HepG2 (cell line): ENCODE results near the gene TENT4B. TPM values are rescaled to one million over a fixed set of nuclear protein-coding genes. Genes with fewer than 3 reads are reported as not detected.

Experiments
- AHR ChIP-seq: IDR thresholded peaks from 2 replicates; pipeline ENCODE4 v1.6.1; 2018; ENCODE audit warnings: missing genetic modification reagents, missing compliant biosample characterization
- ASH2L ChIP-seq: fragments of 300-600, 200-600 bp; sonication (generic); IDR thresholded peaks from 2 replicates; pipeline ENCODE4 v1.7.0; 2017; ENCODE audit warnings: low read depth, mild to moderate bottlenecking, moderate library complexity, mixed read lengths, low read length; ENCODE audit not compliant: insufficient read length
- ATF6 ChIP-seq: sonication (generic); formaldehyde crosslinking; conservative IDR thresholded peaks from 2 replicates; pipeline ENCODE4 v1.4.0; 2020; ENCODE audit warnings: missing genetic modification reagents
- FOXA1 ChIP-seq, 2 experiments: fragments of 450-650 bp in 1 of 2; sonication (generic) in 1 of 2; formaldehyde crosslinking in 1 of 2; IDR thresholded peaks; 2 replicates each; pipeline versions ENCODE4 v1.4.0 to v1.6.1; 2016 to 2020; ENCODE audit warnings: missing genetic modification reagents in 1 of 2
- HMGXB4 ChIP-seq, 2 experiments: sonication (generic) in 1 of 2; formaldehyde crosslinking in 1 of 2; IDR thresholded peaks; 2 replicates each; pipeline versions ENCODE4 v1.4.0 to v1.6.1; 2018 to 2020; ENCODE audit warnings: missing genetic modification reagents in 2 of 2, borderline replicate concordance in 1 of 2, low read depth in 1 of 2, mild to moderate bottlenecking in 1 of 2, missing biosample characterization in 1 of 2
- IKZF1 ChIP-seq: fragments of 450-650 bp; IDR thresholded peaks from 2 replicates; pipeline ENCODE4 v1.7.1; 2016
- MED8 ChIP-seq: sonication (generic); formaldehyde crosslinking; IDR thresholded peaks from 2 replicates; pipeline ENCODE4 v1.8.1; 2023; ENCODE audit warnings: mild to moderate bottlenecking, missing genetic modification reagents; ENCODE audit not compliant: insufficient replicate concordance
- POLR2G ChIP-seq: fragments of 200-400 bp; formaldehyde crosslinking; IDR thresholded peaks from 2 replicates; pipeline ENCODE4 v1.6.1; 2018; ENCODE audit warnings: mild to moderate bottlenecking, low read depth, low read length, moderate library complexity
- REPIN1 ChIP-seq: sonication (generic); formaldehyde crosslinking; IDR thresholded peaks from 2 replicates; pipeline ENCODE4 v1.8.0; 2022; ENCODE audit warnings: missing genetic modification reagents, low read depth, mild to moderate bottlenecking, borderline replicate concordance
- RXRA ChIP-seq: sonication (generic); formaldehyde crosslinking; IDR thresholded peaks from 2 replicates; pipeline ENCODE4 v1.5.1; 2020; ENCODE audit warnings: missing genetic modification reagents
- RXRB ChIP-seq: IDR thresholded peaks from 2 replicates; pipeline ENCODE4 v1.6.1; 2016; ENCODE audit warnings: borderline replicate concordance, missing genetic modification reagents, missing compliant biosample characterization
- SAP130 ChIP-seq: IDR thresholded peaks from 2 replicates; pipeline ENCODE4 v1.6.1; 2016; ENCODE audit warnings: low read depth
- SIX4 ChIP-seq: sonication (generic); formaldehyde crosslinking; IDR thresholded peaks from 2 replicates; pipeline ENCODE4 v1.4.0; 2020; ENCODE audit warnings: missing genetic modification reagents
- SMC3 ChIP-seq: IDR thresholded peaks from 2 replicates; pipeline ENCODE4 v1.6.1; 2011; ENCODE audit warnings: low read length, improper control_type of control experiment
- THAP11 ChIP-seq: IDR thresholded peaks from 2 replicates; pipeline ENCODE4 v1.6.1; 2016; ENCODE audit warnings: missing biosample characterization, missing genetic modification reagents
- TOPORS ChIP-seq: sonication (generic); formaldehyde crosslinking; IDR thresholded peaks from 2 replicates; pipeline ENCODE4 v1.8.0; 2023; ENCODE audit warnings: mild to moderate bottlenecking, missing genetic modification reagents
- ZBTB8A ChIP-seq: sonication (generic); formaldehyde crosslinking; IDR thresholded peaks from 2 replicates; pipeline ENCODE4 v1.4.0; 2020; ENCODE audit warnings: mild to moderate bottlenecking, low read depth, missing genetic modification reagents, borderline replicate concordance
- ZNF317 ChIP-seq: sonication (generic); formaldehyde crosslinking; IDR thresholded peaks from 2 replicates; pipeline ENCODE4 v1.5.0; 2020; ENCODE audit warnings: mild to moderate bottlenecking, missing genetic modification reagents
- polyA plus RNA-seq, 8 experiments: library from polyadenylated mRNA; depleted of rRNA in 3 of 8; stranded (reverse) in 7 of 8; unstranded in 1 of 8; fragments of >200 nt; fragmentation: Illumina TruSeq in 4 of 8; extraction: Trizol in 4 of 8; gene quantifications; 2 replicates each; pipeline versions ENCODE4 v1.2.1 to v1.2.3, GENCODE V29; 2011 to 2016; ENCODE audit warnings: low read depth in 4 of 8, missing spikeins in 1 of 8, mixed read lengths in 1 of 8; ENCODE audit not compliant: insufficient read depth in 1 of 8
- total RNA-seq, 5 experiments: library from RNA; depleted of rRNA; stranded (reverse); fragments of >200 nt; fragmentation: Illumina TruSeq; extraction: Trizol; gene quantifications; 2 replicates each; pipeline ENCODE4 v1.2.3, GENCODE V29; 2016; ENCODE audit warnings: low read depth in 1 of 5
- TF ChIP-seq, protein P1 (sequence below): sonication (generic); formaldehyde crosslinking; IDR thresholded peaks from 2 replicates; pipeline ENCODE4 v1.5.0; 2020; ENCODE audit warnings: missing genetic modification reagents
- TF ChIP-seq, protein P2 (sequence below): sonication (generic); formaldehyde crosslinking; IDR thresholded peaks from 2 replicates; pipeline ENCODE4 v1.4.0; 2020; ENCODE audit warnings: missing genetic modification reagents, borderline replicate concordance
- TF ChIP-seq, protein P3 (sequence below): sonication (generic); formaldehyde crosslinking; conservative IDR thresholded peaks from 2 replicates; pipeline ENCODE4 v1.8.0; 2022; ENCODE audit warnings: missing genetic modification reagents

TENT4B gene
- total and polyA plus RNA-seq, 2 of the 13 experiments (the other 11 are each of a cell fraction or from before 2014, with no cell fraction given): 15.0 to 32.8 TPM

DNA sequence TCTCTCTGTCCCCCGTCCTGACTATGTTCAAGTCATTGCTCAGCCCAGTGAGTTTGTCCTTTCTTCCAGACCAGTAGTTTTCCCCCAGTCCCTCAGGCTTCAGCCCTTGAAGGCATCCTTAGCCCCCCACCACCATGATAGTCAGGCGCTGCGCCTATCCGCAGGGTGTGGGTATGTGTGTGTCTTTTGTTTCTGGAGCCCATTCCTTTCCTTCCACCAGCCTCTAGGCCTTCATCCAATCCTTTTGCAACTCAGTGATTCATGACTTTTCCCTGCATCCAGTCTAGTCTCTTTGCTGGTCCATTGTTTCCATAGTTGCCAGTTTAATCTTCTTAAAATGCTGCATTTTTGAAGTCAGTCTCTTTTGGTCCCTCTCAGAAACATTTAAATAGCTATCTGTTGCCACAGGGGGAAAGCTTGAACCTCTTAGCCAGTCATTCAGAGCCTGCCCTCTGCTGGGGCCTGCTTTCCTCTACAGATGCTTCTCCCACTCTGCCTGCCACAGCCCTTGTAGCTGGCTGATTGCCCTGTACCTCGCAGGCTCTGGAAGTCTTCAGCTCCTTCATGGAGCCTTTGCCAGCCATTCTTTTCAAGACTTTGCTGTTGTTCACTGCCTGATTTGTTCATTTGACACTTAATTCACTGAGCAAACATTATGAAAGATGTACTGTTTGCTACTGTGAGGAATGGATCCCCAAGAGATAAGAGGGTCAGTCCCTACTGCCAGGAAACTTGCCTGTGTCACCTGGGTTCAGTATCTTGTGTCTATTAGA is 57.3 kb downstream of the TENT4B start (continued):
- TF ChIP-seq HMGXB4 (CRISPR knock-in tag; IDR thresholded peaks at IDR 0.05; ENCODE audit: borderline replicate concordance in 1 of 2, low read depth in 1 of 2) (peak; percentile 38 to 55; a peak in 2 of 4 replicates), THAP11 (CRISPR knock-in tag) (0 out of 2 replicates have a peak, but pooled peaks have one; percentile 16), ASH2L (no peak), RXRA (CRISPR knock-in tag) (no peak; the same call in 1 of the 2 replicates), AHR (0 out of 2 replicates have a peak, but pooled peaks have one; percentile 26), FOXA1 (IDR thresholded peaks at IDR 0.05) (no peak), FOXA1 (CRISPR knock-in tag; IDR thresholded peaks at IDR 0.05) (0 out of 2 replicates have a peak, but pooled peaks have one; percentile 2), SIX4 (no peak), SMC3 (peak; percentile 96), REPIN1 (no peak), TOPORS (no peak), SAP130 (CRISPR knock-in tag) (peak; percentile 55; the same call in 1 of the 2 replicates), ZBTB8A (no peak), RXRB (CRISPR knock-in tag) (no peak), POLR2G (no peak), IKZF1 (no peak), ZNF317 (peak; percentile 51; the same call in 1 of the 2 replicates), MED8 (no peak), ATF6 (CRISPR knock-in tag) (0 out of 2 replicates have a peak, but pooled peaks have one; percentile 37)
- TF ChIP-seq, protein P1, sequence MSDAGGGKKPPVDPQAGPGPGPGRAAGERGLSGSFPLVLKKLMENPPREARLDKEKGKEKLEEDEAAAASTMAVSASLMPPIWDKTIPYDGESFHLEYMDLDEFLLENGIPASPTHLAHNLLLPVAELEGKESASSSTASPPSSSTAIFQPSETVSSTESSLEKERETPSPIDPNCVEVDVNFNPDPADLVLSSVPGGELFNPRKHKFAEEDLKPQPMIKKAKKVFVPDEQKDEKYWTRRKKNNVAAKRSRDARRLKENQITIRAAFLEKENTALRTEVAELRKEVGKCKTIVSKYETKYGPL (CRISPR knock-in tag): no peak
- TF ChIP-seq, protein P2, sequence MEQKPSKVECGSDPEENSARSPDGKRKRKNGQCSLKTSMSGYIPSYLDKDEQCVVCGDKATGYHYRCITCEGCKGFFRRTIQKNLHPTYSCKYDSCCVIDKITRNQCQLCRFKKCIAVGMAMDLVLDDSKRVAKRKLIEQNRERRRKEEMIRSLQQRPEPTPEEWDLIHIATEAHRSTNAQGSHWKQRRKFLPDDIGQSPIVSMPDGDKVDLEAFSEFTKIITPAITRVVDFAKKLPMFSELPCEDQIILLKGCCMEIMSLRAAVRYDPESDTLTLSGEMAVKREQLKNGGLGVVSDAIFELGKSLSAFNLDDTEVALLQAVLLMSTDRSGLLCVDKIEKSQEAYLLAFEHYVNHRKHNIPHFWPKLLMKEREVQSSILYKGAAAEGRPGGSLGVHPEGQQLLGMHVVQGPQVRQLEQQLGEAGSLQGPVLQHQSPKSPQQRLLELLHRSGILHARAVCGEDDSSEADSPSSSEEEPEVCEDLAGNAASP (CRISPR knock-in tag): peak; percentile 63
- TF ChIP-seq, protein P3, sequence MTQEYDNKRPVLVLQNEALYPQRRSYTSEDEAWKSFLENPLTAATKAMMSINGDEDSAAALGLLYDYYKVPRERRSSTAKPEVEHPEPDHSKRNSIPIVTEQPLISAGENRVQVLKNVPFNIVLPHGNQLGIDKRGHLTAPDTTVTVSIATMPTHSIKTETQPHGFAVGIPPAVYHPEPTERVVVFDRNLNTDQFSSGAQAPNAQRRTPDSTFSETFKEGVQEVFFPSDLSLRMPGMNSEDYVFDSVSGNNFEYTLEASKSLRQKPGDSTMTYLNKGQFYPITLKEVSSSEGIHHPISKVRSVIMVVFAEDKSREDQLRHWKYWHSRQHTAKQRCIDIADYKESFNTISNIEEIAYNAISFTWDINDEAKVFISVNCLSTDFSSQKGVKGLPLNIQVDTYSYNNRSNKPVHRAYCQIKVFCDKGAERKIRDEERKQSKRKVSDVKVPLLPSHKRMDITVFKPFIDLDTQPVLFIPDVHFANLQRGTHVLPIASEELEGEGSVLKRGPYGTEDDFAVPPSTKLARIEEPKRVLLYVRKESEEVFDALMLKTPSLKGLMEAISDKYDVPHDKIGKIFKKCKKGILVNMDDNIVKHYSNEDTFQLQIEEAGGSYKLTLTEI (CRISPR knock-in tag): no peak
